HG03066 (cell line): Measurements from ENCODE around the gene ACP7.
"Not testable (repeated sequence)": the region's sequence is repeated elsewhere in the genome, so short reads cannot be mapped to it uniquely, and the experiment has no call there.

ENCODE experiments used
- ATAC-seq: cut with Tn5 transposase; IDR thresholded peaks from one replicate; pipeline ENCODE4 v1.9.1; 2021; ENCODE audit warnings: low read depth; ENCODE audit not compliant: unreplicated experiment

The ACP7 gene

GRCh38 chr19:39104186-39104596 lies 20.0 kb downstream of the ACP7 start:
- no peak for ATAC-seq

- no peak for ATAC-seq
Observed at GRCh38 chr19:39106194-39106593, 22.0 kb downstream of the ACP7 start.

GRCh38 chr19:39109641-39110040 lies 25.5 kb downstream of the ACP7 start:
- ATAC-seq = no peak

GRCh38 chr19:39110263-39110967 lies 26.2 kb downstream of the ACP7 start:
- no peak for ATAC-seq

- ATAC-seq = no peak
Observed at GRCh38 chr19:39111593-39112199, 27.5 kb downstream of the ACP7 start.

- no peak for ATAC-seq
Observed at GRCh38 chr19:39112338-39112890, 28.2 kb downstream of the ACP7 start.

GRCh38 chr19:39113199-39113598 lies 29.0 kb downstream of the ACP7 start:
- ATAC-seq = no peak

GRCh38 chr19:39115105-39115847 lies 31.1 kb downstream of the ACP7 start:
- no peak for ATAC-seq

- not testable (repeated sequence) for ATAC-seq
Observed at GRCh38 chr19:39117023-39117422, 32.9 kb downstream of the ACP7 start.

GRCh38 chr19:39119830-39120229 lies 35.7 kb downstream of the ACP7 start:
- no peak for ATAC-seq

GRCh38 chr19:39122934-39123731 lies 39.0 kb downstream of the ACP7 start:
- no peak for ATAC-seq

- ATAC-seq = no peak
Observed at GRCh38 chr19:39124136-39124764, 40.1 kb downstream of the ACP7 start.

- ATAC-seq = no peak
Observed at GRCh38 chr19:39125199-39125553, 41.0 kb downstream of the ACP7 start.

GRCh38 chr19:39125554-39126311 lies 41.6 kb downstream of the ACP7 start, which contains the start of gene PAK4:
PAK4 (plus strand) TSS chr19:39125786; CDS start chr19:39169554, 43,768 bp downstream.
- ATAC-seq = peak; percentile 87

- no peak for ATAC-seq
Observed at GRCh38 chr19:39126312-39127187, 42.4 kb downstream of the ACP7 start.

GRCh38 chr19:39127812-39128515 lies 43.8 kb downstream of the ACP7 start:
- ATAC-seq = no peak

- no peak for ATAC-seq
Observed at GRCh38 chr19:39128516-39129079, 44.4 kb downstream of the ACP7 start.
